Aorta (tissue), 5 donors: Measurements from ENCODE around the gene ZNF385B. TPM values are rescaled to one million over a fixed set of nuclear protein-coding genes. Genes with fewer than 3 reads are reported as not detected.

ENCODE experiments used
- ATAC-seq: fragments of 200-7000 bp; cut with Tn5 transposase; one replicate; pipeline ENCODE4 v1.9.1; 2022; ENCODE audit warnings: moderate library complexity; ENCODE audit not compliant: low FRiP score
- DNase-seq, 2 donors: peaks; one replicate each; pipeline ENCODE4 v3.0.0-alpha.2; 2020
- H3K27ac ChIP-seq, 2 donors: one replicate each; pipeline ENCODE4 v1.5.1; 2013; ENCODE audit warnings: low read length in 2 of 2, mild to moderate bottlenecking in 2 of 2, moderate library complexity in 2 of 2, control low read depth in 1 of 2, inconsistent platforms in 1 of 2, low read depth in 1 of 2
- H3K27me3 ChIP-seq, 2 donors: one replicate each; pipeline ENCODE4 v1.6.1; 2013; ENCODE audit warnings: control low read depth in 1 of 2, low read length in 1 of 2, mild to moderate bottlenecking in 1 of 2, moderate library complexity in 1 of 2; ENCODE audit not compliant: insufficient read depth in 2 of 2, control insufficient read depth in 1 of 2
- H3K36me3 ChIP-seq, 2 donors: one replicate each; pipeline ENCODE4 v1.6.1; 2013; ENCODE audit warnings: control low read depth in 1 of 2, low read length in 1 of 2, mild to moderate bottlenecking in 1 of 2; ENCODE audit not compliant: insufficient read depth in 2 of 2, control insufficient read depth in 1 of 2
- H3K4me1 ChIP-seq, 2 donors: one replicate each; pipeline ENCODE4 v1.6.1; 2013; ENCODE audit warnings: low read length in 2 of 2, control low read depth in 1 of 2, mild to moderate bottlenecking in 1 of 2, moderate library complexity in 1 of 2; ENCODE audit not compliant: insufficient read depth in 2 of 2, control insufficient read depth in 1 of 2
- H3K4me3 ChIP-seq, 2 donors: one replicate each; pipeline ENCODE4 v1.5.1; 2013; ENCODE audit warnings: low read length in 2 of 2, control low read depth in 1 of 2, mild to moderate bottlenecking in 1 of 2
- H3K9me3 ChIP-seq: one replicate; pipeline ENCODE4 v1.6.1; 2013; ENCODE audit warnings: mild to moderate bottlenecking, low read length; ENCODE audit not compliant: control insufficient read depth
- WGBS, 2 donors: extraction: QIAGEN DNeasy Blood & Tissue Kit; methylation state at CpG; one replicate each; pipeline ENCODE4 v1.1.7; 2013; 5-methylcytosine and 5-hydroxymethylcytosine counted together
- intact Hi-C, 2 donors: fragments of 100-400 bp; cut with DNase I; formaldehyde crosslinking; loops; one replicate each; pipeline versions ENCODE4 v1.14.2 to v1.15.0; 2022
- polyA plus RNA-seq, 2 donors: library from polyadenylated mRNA; stranded (reverse); fragments of 200-250 nt; gene quantifications; one replicate each; pipeline ENCODE4 v1.2.3, GENCODE V29; 2013
- total RNA-seq, 2 donors: library from RNA; stranded (reverse); fragmentation: NEBNext Ultra II Directional; extraction: Animal tissue kit (Norgen Biotek cat#: 25700); gene quantifications; one replicate each; pipeline ENCODE4 v1.2.1, GENCODE V29; 2021
- donor health status: healthy with polysubstance abuse.
- donor health status: Bipolar disorder and iron deficiency.
- donor health status: DM: no; HTN: no; CAD: no.
- donor health status: DM: no; HTN: no; CAD: no.
- donor health status: DM: yes; HTN: yes; CAD: no.

The ZNF385B gene
- total and polyA plus RNA-seq, 4 donors = 3.3 to 4.6 (median 4.0) TPM; not detected in 1

- ATAC-seq (no peak), DNase-seq (no peak)
- H3K4me1 ChIP-seq = no peaks in the 10 kb centered on the region
- peaks cover 0 to 2% of the 10 kb centered on the region in 2 donors for H3K27me3 ChIP-seq
- H3K9me3 ChIP-seq = no peaks in the 10 kb centered on the region
- no peak overlapping the region for H3K4me3 ChIP-seq
- intact Hi-C loops = no loop called here
- H3K36me3 ChIP-seq = no peaks in the 10 kb centered on the region
- no peak overlapping the region for H3K27ac ChIP-seq
Observed at GRCh38 chr2:179849719-179850118, 11.7 kb downstream of the ZNF385B start.

GRCh38 chr2:179843541-179843940, 17.9 kb downstream of the ZNF385B start:
- no peak overlapping the region for H3K27ac ChIP-seq
- H3K4me1 ChIP-seq = no peaks in the 10 kb centered on the region
- no peaks in the 10 kb centered on the region for H3K9me3 ChIP-seq
- DNase-seq (no peak), ATAC-seq (no peak)
- intact Hi-C loops = loop anchor here in 1 of 2 donors (5.0 kb wide), 1 partner anchor 234 kb away; no protein-coding TSS in a partner anchor
- H3K4me3 ChIP-seq = no peak overlapping the region
- no peaks in the 10 kb centered on the region for H3K36me3 ChIP-seq
- no peaks in the 10 kb centered on the region for H3K27me3 ChIP-seq

GRCh38 chr2:179842498-179843153, 18.8 kb downstream of the ZNF385B start:
- no peak overlapping the region for H3K4me3 ChIP-seq
- H3K4me1 ChIP-seq = no peaks in the 10 kb centered on the region
- no peak for ATAC-seq
- no peaks in the 10 kb centered on the region for H3K36me3 ChIP-seq
- no peaks in the 10 kb centered on the region for H3K27me3 ChIP-seq
- H3K9me3 ChIP-seq = no peaks in the 10 kb centered on the region
- intact Hi-C loops = loop anchor here in 1 of 2 donors (5.0 kb wide), 1 partner anchor 235 kb away; no protein-coding TSS in a partner anchor
- 25 to 39% methylated on average over 4 of the region's 4 CpGs for WGBS, 2 donors
- no peak for DNase-seq
- no peak overlapping the region for H3K27ac ChIP-seq

- intact Hi-C loops = loop anchor here in 1 of 2 donors (5.0 kb wide), 1 partner anchor 236 kb away; no protein-coding TSS in a partner anchor
- WGBS, 2 donors = 76 to 87% methylated on average over 1 of the region's 1 CpG
- DNase-seq (no peak), ATAC-seq (no peak)
- Histone ChIP-seq H3K27me3 (no peaks in the 10 kb centered on the region), H3K4me3 (no peak overlapping the region), H3K27ac (no peak overlapping the region), H3K4me1 (no peaks in the 10 kb centered on the region), H3K9me3 (no peaks in the 10 kb centered on the region), H3K36me3 (no peaks in the 10 kb centered on the region)
Observed at GRCh38 chr2:179840840-179841239, 20.6 kb downstream of the ZNF385B start.

GRCh38 chr2:179837408-179837807, 24.0 kb downstream of the ZNF385B start:
- no peak for DNase-seq
- no peak for ATAC-seq

GRCh38 chr2:179830043-179830787, 31.2 kb downstream of the ZNF385B start:
- Histone ChIP-seq H3K4me1 (no peaks in the 10 kb centered on the region), H3K27me3 (peaks cover 0 to 4% of the 10 kb centered on the region in 2 donors), H3K27ac (no peak overlapping the region), H3K36me3 (no peaks in the 10 kb centered on the region), H3K9me3 (no peaks in the 10 kb centered on the region), H3K4me3 (no peak overlapping the region)
- 91 to 93% methylated on average over 3 of the region's 3 CpGs for WGBS, 2 donors
- ATAC-seq = no peak
- intact Hi-C loops = no loop called here
- no peak for DNase-seq

More at GRCh38 chr2:179837408-179837807, 24.0 kb downstream of the ZNF385B start:
- Histone ChIP-seq H3K27ac (no peak overlapping the region), H3K27me3 (no peaks in the 10 kb centered on the region), H3K36me3 (no peaks in the 10 kb centered on the region), H3K4me1 (no peaks in the 10 kb centered on the region), H3K4me3 (no peak overlapping the region), H3K9me3 (no peaks in the 10 kb centered on the region)
- WGBS, 2 donors = 71 to 73% methylated on average over 4 of the region's 4 CpGs
- intact Hi-C loops = no loop called here

- Histone ChIP-seq H3K27me3 (peaks cover 0 to 4% of the 10 kb centered on the region in 2 donors), H3K27ac (no peak overlapping the region), H3K4me3 (no peak overlapping the region), H3K4me1 (no peaks in the 10 kb centered on the region), H3K9me3 (no peaks in the 10 kb centered on the region), H3K36me3 (no peaks in the 10 kb centered on the region)
- ATAC-seq (no peak), DNase-seq (no peak)
- 90 to 93% methylated on average over 2 of the region's 2 CpGs for WGBS, 2 donors
- intact Hi-C loops = no loop called here
Observed at GRCh38 chr2:179826297-179826696, 35.1 kb downstream of the ZNF385B start.

GRCh38 chr2:179825494-179825893, 35.9 kb downstream of the ZNF385B start:
- DNase-seq (no peak), ATAC-seq (no peak)
- Histone ChIP-seq H3K4me3 (no peak overlapping the region), H3K36me3 (no peaks in the 10 kb centered on the region), H3K27me3 (peaks cover 0 to 4% of the 10 kb centered on the region in 2 donors), H3K27ac (no peak overlapping the region), H3K4me1 (no peaks in the 10 kb centered on the region), H3K9me3 (no peaks in the 10 kb centered on the region)
- intact Hi-C loops = no loop called here
- 85 to 89% methylated on average over 3 of the region's 3 CpGs for WGBS, 2 donors

- no peak overlapping the region for H3K4me3 ChIP-seq
- H3K27me3 ChIP-seq = peaks cover 0 to 4% of the 10 kb centered on the region in 2 donors
- DNase-seq (no peak), ATAC-seq (no peak)
- H3K27ac ChIP-seq = no peak overlapping the region
- intact Hi-C loops = no loop called here
- WGBS, 2 donors = 53 to 77% methylated on average over 1 of the region's 1 CpG
- H3K36me3 ChIP-seq = no peaks in the 10 kb centered on the region
- H3K9me3 ChIP-seq = no peaks in the 10 kb centered on the region
- no peaks in the 10 kb centered on the region for H3K4me1 ChIP-seq
Observed at GRCh38 chr2:179824961-179825360, 36.5 kb downstream of the ZNF385B start.
